Embryonic facial prominence (tissue), 1 donor: ENCODE measurements around the gene SHC1.
"Not testable (repeated sequence)": the region's sequence is repeated elsewhere in the genome, so short reads cannot be mapped to it uniquely, and the experiment has no call there.

Experiments used
- DNase-seq: peaks from one replicate; pipeline ENCODE4 v3.0.0-alpha.2; 2016; ENCODE audit errors: extremely low spot score

Gene SHC1

DNA sequence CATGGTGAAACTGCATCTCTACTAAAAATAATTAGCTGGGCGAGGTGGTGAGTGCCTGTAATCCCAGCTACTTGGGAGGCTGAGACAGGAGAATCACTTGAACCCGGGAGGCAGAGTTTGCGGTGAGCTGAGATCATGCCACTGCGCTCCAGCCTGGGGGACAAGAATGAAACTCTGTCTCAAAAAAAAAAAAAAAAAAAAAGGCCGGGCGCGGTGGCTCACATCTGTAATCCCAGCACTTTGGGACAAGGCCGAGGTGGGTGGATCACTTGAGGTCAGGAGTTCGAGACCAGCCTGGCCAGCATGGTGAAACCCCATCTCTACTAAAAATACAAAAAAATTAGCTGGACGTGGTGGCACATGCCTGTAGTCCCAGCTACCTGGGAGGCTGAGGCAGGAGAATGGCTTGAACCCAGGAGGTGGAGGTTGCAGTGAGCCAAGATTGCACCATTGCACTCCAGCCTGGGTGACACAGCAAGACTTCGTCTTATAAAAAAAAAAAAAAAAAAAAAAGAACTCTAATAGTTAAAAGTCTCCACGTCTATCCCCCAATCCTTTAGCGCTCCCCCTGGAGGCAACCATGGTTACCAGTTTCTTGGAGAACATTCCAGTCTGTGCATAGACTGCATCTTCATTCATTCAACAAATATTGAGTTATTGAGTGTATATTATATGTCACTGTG lies 24.9 kb upstream of the SHC1 start:
- not testable (repeated sequence) for DNase-seq

DNA sequence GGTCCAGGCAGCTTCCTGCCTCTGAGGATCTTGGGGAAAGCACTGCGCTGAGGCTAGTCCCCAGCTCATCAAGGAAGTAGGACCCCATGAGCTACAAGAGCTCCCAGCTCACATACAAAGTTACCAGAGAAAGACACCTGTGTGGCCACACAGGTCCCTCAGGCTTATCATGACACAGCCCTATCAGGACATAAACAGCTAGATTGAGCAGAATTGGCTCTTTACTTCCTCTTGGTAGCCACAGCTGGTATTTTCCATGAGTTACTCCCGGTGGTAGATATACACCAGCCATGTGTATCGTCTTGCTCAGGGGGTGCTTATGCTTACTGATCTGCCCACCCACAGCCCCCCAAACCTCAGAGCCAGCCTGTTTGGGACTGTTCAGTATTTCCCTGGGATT lies 24.0 kb upstream of the SHC1 start:
- no peak for DNase-seq

DNA sequence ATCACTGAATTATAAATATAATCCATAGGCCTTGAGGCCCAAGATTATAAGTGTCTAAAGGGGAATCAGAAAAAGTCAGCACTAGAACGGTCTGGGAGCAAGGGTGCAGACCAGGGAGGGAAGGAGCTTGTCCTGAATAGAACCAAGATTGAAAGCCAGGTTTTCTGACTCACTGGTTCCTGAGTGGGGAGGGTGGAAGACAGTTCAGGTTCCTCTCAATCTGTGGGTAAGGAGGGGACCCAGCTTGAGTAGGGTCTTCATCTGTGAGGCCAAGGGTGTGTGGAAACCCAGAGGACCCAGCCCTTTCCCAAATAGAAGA lies 23.7 kb upstream of the SHC1 start:
- no peak for DNase-seq

DNA sequence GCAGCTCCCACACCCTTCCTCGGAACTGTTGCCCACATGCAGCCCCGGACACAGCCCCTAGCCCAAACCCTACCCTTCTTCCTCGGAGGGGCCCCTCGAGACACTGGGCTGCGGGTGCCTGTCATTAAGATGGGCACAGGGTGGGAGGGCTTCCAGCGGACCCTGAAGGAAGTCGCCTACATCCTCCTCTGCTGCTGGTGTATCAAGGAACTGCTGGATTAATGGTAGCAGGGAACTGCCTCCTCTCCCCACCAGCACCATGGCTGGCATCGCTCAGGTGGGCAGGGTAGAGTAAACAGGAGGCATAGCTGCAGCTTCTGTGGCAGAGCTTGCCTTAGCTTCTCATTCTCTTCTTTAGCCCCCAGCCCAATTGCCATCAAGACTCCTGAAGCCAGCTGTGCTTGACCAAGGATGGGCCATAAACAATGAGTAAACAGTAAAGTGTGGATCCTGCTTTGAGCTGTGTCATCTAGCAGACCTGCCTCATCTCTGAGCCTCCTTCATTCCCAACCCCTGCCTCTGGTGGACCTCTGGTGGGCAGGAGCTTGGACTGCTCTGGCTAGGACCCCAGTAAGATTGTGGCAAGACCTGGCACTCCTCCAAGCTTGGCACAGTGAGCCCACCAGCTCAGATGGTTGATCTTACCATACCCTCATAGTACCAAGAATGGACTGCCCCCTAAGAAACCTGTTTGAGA lies 23.2 kb upstream of the SHC1 start, which contains the start of gene LENEP:
TSS of gene LENEP (plus strand) at position 15 of the 697 bp plus-strand sequence. CDS start at position 37, 22 bp downstream.
- DNase-seq: no peak

DNA sequence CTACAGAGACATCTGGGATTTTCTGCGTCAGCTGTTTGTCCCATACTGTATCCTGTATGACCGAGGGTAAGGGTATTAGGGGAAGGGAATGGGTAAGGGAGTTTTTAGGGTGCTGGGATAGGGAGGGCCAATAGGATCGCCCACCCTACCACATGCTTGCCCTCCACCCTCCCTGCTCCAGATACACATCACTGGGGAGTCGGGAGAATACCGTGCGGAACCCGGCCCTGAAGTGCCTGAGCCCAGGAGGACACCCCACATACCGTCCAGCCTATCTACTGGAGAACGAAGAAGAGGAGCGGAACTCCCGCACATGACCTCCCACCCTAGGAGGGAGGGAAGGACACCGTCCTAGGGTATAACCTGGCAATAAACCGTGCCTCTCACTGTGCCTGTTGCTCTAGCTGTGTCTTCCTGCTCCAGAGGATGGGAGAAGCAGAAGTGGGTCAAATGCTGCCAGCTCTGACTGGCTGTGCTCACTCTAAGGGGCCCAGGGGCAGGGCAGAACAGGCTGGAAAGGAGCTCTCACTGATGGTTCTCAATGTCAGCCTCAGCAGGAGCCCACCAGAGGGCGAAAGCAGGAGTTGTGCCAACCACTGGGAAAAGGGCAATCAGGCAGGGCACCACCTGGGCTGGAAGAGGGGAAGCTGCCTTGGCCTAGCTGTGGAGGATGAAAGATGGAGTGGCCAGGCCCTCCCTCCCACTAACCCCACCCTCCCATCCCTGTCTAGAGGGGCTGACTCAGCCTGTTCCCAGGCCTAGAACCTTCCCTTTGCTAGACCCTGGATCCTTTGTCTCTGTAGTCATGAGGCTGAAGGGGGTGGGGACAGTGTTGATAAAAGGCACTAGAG lies 22.4 kb upstream of the SHC1 start:
- DNase-seq: no peak

DNA sequence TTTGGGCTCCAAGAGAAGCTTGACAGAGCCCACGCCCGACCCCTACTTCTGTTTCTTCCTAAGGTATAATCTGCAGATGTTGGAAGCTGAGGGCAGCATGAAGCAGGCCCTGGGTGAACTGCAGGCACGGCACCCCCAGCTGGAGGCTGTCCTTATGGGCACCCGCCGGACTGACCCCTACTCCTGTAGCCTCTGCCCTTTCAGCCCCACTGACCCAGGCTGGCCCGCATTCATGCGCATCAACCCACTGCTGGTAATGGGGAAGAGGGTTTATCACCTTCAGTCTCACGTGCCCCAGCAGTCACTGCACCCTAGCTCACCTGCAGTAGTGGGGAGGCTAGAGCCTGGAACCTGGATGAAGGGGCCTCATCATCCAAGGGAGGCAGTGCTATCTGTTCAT lies 19.7 kb upstream of the SHC1 start:
- DNase-seq: no peak

DNA sequence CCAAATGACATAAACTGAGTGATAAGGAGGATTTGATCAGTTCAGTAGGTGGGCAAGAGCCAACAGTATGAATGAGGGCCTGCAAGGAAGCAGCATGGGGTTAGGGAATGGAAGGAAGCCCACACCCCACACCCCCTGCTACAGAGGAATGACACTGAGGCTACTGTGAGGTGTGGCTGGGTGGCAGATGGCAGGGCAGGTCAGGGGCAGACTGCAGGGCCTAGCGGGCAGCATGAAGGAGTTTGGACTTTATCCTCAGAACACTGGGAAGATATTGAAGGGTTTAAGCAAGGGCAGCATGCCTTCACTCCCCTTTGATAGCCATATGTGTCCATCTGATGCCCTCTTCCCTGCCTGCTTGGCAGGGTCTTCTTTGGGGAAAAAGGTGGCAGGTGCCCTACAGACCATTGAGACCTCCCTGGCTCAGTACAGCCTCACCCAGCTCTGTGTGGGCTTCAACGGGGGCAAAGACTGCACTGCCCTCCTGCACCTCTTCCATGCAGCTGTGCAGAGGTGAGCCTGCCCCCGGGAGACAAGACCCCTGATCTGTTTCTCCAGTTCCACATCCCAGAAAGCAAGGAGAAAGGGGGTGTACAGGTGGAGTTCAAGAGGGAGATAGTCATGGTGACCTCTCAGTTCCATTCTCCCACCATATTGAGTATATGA lies 18.8 kb upstream of the SHC1 start:
- DNase-seq: no peak

DNA sequence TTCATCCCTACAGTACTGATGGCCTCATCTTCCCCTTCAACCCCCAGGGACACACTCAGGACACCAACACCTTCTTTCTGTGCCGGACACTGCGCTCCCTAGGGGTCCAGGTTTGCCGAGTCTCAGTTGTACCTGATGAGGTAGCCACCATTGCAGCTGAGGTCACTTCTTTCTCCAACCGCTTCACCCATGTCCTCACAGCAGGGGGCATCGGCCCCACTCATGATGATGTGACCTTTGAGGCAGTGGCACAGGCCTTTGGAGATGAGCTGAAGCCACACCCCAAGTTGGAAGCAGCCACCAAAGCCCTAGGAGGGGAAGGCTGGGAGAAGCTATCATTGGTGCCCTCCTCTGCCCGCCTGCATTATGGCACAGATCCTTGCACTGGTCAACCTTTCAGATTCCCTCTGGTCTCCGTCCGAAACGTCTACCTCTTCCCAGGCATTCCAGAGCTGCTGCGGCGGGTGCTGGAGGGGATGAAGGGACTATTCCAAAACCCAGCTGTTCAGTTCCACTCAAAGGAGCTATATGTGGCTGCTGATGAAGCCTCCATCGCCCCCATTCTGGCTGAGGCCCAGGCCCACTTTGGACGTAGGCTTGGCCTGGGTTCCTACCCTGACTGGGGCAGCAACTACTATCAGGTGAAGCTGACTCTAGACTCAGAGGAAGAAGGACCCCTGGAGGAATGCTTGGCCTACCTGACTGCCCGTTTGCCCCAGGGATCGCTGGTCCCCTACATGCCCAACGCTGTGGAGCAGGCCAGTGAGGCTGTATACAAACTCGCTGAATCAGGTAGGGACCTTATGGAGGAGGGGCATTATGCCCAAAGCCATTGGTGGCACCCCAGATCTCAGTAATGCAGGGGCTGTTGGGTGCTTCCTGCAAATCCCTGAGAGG lies 17.8 kb upstream of the SHC1 start:
- DNase-seq: no peak

DNA sequence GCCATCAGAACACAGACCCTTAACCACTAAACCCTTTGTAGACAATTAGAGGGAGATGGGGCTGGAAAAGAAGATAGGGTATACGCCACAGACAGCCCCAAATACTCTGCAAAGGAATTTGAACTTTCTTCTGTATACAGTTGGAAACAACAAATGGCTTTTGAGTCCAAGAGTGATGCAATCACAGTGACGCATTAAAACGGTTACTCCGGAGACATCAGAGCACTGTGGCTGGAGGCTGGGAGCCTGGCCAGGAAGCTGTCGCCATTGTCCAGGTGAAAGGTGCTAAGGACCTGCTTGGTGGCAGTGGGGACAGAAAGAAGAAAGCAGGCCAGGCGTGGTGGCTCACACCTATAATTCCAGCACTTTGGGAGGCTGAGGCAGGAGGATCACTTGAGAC lies 16.8 kb upstream of the SHC1 start:
- no peak for DNase-seq

DNA sequence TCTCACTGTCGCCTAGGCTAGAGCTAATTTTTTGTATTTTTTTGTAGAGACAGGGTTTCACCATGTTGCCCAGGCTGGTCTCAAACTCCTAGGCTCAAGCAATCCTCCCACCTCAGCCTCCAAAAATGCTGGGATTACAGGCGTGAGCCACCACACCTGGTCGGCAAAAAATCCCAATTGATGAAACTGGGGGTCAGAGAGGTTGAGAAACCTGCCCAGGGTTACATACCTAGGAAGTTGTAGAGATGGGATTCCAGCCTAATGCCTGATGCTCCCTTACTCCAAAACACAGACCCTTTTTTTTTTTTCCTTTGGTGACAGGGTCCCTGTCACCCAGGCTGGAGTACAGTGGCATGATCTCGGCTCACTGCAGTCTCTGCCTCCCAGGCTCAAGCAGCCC lies 16.2 kb upstream of the SHC1 start:
- not testable (repeated sequence) for DNase-seq

DNA sequence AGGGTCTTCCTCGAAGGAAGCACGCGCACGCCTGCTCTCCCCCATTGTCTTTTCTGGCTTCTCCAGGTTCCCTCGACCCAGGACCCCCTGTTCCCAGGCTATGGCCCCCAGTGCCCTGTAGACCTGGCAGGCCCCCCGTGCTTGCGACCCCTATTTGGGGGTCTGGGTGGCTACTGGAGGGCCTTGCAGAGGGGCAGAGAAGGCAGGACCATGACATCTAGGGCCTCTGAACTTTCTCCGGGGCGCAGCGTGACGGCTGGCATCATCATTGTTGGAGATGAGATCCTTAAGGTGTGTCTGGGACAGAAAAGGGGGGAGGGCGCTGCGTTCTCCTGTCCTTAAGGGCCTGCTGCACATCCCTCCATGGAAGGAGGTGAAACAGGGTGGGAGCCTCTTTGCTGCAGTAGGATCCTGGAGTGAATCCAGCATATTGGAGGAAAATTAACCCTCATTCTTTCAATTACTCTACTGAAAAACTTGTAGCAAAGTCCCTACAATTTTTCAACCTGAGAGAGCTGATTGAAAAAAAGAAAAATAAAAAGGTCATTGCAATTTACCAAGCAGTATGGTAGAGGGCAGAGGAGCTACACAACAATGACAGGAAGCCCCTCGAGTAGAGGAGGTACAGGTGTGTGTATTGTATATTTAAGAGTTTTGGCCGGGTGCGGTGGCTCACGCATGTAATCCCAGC lies 13.4 kb upstream of the SHC1 start:
- DNase-seq: no peak

DNA sequence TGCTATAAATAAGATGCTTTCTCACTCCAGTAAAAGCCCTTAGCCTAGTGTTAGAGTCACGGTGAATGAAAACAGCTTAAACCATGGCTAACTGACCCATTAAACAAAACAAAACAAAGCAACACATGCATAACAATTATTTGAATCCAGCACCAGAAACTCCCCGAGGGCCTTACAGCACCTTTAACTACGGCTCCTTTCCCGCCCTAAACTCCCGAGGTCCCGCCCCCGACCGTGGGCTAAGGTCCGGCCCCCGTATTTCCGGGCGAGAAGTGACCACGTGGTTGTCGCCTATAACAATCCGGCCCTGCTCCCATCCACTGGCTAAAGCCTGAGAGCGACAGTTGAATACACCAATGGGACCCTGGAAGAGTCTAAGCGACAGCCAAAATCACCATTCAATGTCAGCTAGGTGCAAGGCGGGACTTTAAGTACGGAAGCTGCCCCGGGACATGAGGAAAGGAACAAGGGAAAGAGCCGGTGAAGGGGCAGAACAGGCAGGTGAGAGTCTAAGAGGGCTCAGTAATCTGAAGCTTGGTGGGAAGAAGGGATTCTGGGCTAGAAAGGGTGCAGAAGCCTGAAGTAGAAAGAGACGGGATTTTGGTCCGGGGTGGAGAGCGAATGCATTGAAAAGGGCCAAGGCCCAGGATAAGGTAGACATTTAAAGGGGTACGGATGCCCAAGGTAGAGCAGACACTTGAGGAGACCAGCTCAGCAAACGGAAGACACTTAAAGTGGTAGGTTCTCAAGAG lies 12.5 kb upstream of the SHC1 start, which contains the start of gene FLAD1:
TSS of gene FLAD1 (plus strand) at position 448 of the 752 bp plus-strand sequence. CDS start 351 bp downstream, outside the sequence.
- peak; percentile 98 for DNase-seq

DNA sequence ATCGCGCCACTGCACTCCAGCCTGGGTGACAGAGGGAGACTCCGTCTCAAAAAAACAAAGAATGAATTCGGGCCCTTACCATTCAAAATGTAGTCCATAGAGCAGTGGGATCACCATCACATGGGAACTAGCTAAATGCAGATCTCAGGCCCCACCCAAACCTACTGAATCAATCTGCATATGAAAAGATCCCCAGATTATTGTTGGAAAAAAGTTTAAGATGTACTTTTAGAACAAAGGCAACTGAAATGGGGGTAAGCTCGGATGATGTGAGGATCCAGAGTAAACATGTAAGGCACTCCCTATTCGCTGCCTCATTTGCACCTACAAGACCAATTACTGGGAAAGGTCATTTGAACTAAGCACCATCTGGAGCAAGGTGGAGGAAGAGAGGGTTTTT lies 11.8 kb upstream of the SHC1 start:
- DNase-seq: no peak

DNA sequence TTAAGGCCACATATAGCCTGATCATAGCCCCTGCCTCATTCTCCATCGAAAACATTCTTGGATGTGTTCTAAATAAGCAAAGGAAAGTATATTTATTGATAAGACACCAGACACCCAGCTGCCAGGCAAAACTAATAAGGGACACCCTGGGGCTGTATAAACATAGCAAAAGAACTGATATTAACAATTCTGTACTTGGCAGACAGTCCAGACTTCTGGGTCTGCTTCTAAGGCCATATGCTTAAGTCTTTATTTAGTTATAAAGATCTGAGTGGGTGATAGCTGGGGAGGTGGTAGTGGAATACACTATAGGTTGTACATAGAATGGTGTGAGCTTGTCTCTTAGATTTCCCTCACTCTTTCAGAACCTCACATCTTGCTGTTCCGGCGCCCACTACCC lies 7.8 kb upstream of the SHC1 start:
- no peak for DNase-seq

DNA sequence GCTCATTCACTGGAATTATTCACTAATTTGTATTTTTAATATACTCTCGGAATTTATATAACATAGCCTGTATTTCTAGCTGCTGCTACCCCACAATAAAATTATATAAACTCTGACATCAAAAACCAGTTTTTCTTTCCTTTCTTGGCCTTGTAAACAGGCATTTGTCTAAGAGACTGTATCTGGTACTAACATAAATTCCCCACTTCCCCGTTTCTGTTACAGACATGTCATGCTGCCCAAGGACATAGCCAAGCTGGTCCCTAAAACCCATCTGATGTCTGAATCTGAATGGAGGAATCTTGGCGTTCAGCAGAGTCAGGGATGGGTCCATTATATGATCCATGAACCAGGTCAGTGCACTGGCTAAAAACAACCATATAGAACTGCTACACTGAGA lies 7.2 kb upstream of the SHC1 start:
- not testable (repeated sequence) for DNase-seq

DNA sequence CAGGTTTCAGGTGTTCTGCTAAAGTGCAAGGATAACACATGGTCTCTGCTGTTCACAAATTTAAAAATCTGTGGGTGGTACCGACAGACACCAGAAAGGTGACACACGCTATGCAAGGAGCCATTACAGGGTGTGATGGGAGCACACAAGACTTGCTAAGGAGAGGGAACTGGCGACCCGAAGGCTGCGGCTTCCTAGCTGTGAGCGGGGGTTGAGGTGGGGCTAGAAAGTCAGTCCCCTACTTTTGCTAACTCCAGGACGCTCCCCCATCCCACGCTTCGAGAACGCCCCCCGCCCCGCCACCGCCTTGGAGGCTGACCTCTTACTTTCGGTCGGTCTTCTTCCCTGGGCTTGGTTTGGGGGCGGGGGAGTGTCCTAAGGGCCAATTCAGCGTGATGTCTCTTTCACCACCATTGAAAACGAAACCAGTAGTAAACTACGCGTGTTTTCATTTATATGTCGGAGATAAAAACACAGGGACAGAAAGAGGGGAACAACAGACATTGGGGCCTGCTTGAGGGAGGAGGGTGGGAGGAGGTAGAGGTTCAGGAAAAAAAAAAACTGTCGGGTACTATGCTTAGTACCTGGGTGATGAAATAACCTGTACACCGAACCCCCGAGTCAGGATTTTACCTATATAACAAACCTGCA lies 5.0 kb upstream of the SHC1 start:
- DNase-seq: no peak

DNA sequence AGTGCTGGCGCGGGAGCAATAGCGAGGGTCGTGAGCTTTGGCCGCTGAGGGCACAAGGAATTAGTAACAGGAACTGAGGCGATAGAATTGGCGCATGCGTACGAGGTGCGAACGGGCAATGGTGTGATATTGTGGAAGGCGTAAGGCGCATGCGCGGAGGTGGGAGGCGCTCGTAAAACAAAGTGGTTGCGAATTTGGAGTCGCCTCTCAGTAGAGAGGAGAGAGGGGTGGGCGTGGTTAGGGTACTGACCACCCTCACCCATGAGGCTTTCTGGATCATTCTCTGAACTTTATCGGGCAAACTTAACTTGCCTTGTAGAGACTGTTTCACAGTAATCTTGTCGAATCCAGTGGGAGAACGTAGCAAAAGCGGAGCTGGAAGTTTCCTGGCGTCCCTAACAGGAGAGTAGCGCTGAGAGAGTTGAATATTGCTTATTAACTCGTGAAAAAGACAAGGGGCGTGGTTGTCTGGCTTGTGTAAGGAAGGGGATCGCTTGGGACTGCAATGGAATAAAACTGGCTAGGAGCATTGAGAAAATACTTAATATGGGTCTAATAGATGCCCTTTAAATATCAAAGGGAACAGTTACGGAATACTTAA lies 4.4 kb upstream of the SHC1 start:
- peak; percentile 90 for DNase-seq

DNA sequence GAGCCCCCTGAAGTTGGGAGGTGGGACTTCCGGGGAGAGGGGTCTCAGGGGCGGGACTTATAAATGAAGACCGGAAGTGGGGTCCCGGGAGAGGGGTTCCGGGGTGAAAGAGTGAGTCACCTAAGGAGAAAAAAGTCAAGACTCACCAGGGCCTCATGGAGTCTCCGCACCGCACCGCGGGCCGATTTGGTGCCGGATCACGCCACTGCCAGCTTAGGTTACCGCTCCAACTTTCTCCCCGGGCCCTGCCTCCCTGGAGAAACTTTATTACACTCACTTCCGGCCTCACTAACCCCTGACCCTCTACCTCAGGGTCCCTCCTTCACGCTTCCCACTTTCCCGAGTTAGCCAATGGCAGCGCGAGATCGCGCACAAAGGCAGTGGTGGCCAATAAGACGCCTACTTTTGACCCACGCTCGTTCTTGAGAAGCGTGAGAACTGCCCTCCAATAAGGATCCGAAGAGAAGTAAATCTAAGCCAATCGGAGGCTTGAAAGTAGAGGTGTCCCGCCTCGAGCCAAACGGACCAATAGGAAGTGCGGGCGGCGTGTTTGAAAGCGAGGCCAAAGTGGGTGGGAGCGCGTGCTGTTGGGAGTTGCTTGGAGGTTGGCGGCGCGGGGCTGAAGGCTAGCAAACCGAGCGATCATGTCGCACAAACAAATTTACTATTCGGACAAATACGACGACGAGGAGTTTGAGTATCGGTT lies 3.7 kb upstream of the SHC1 start, which contains the start of gene CKS1B:
TSS of gene CKS1B (plus strand) at position 580 of the 706 bp plus-strand sequence. CDS start at position 645, 65 bp downstream.
- DNase-seq: peak; percentile 100
